ENCODE results near the gene CGB8. TPM values are rescaled to one million over a fixed set of nuclear protein-coding genes. Genes with fewer than 3 reads are reported as not detected.

The CGB8 gene
- total and polyA plus RNA-seq, 2 donors (not counting 1 experiment from before 2014, with no cell fraction given), result not detected

GRCh38 chr19:49017666-49018351 is 31.1 kb downstream of the CGB8 start:
- TF ChIP-seq EZH2 (IDR thresholded peaks at IDR 0.05; ENCODE audit: low read length, missing control alignments), result no peak
- peak; percentile 45 to 53 for TF ChIP-seq CTCF (conservative IDR thresholded peaks at IDR 0.05 in 1 of 2, IDR thresholded peaks at IDR 0.05 in 1 of 2; ENCODE audit: low read depth in 1 of 2, low read length in 2 of 2)
- Histone ChIP-seq H3K4me3 (replicated peaks in 1 of 4; ENCODE audit: control extremely low read depth in 1 of 4, insufficient read depth in 1 of 4, low read depth in 3 of 4, low read length in 4 of 4) (peak overlapping the region; percentile 24 to 53 (median 45)), H3K9me3 (ENCODE audit: control insufficient read depth, insufficient read depth, low read depth, low read length) (no peaks in the 10 kb centered on the region), H2AFZ (ENCODE audit: low read length) (peak overlapping the region; percentile 30), H3K79me2 (ENCODE audit: control insufficient read depth, insufficient read depth, low read length) (no peaks in the 10 kb centered on the region), H4K20me1 (ENCODE audit: control insufficient read depth, extremely low read depth, insufficient read depth, low read length) (no peaks in the 10 kb centered on the region), H3K9ac (ENCODE audit: insufficient read depth, low read length) (peak overlapping the region; percentile 16), H3K4me2 (ENCODE audit: extremely low read depth, insufficient read depth, low read length) (peak overlapping the region; percentile 85), H3K27ac (ENCODE audit: insufficient read depth, low read length) (no peak overlapping the region), H3K27me3 (ENCODE audit: control insufficient read depth, insufficient read depth, low read length) (peaks cover 3% of the 10 kb centered on the region), H3K4me1 (ENCODE audit: control insufficient read depth, extremely low read depth, insufficient read depth, low read length) (peaks cover 2% of the 10 kb centered on the region), H3K36me3 (ENCODE audit: control insufficient read depth, insufficient read depth, low read length) (peaks cover 12% of the 10 kb centered on the region)
- DNase-seq (ENCODE audit: low read depth in 2 of 2), result peak; percentile 47 to 66

- peak within 1 kb of the TSS; percentile 16 for H3K9ac ChIP-seq (ENCODE audit: insufficient read depth, low read length)
- H3K36me3 ChIP-seq (ENCODE audit: control insufficient read depth, insufficient read depth, low read length), result peaks cover 14% of the 10 kb centered on the region
- TF ChIP-seq CTCF (conservative IDR thresholded peaks at IDR 0.05 in 1 of 2, IDR thresholded peaks at IDR 0.05 in 1 of 2; ENCODE audit: low read depth in 1 of 2, low read length in 2 of 2), result no peak
- TF ChIP-seq EZH2 (IDR thresholded peaks at IDR 0.05; ENCODE audit: low read length, missing control alignments), result no peak
- no peaks in the 10 kb centered on the region for H3K9me3 ChIP-seq (ENCODE audit: control insufficient read depth, insufficient read depth, low read depth, low read length)
- peaks cover 3% of the 10 kb centered on the region for H3K27me3 ChIP-seq (ENCODE audit: control insufficient read depth, insufficient read depth, low read length)
- H3K4me1 ChIP-seq (ENCODE audit: control insufficient read depth, extremely low read depth, insufficient read depth, low read length), result peaks cover 2% of the 10 kb centered on the region
- H3K4me2 ChIP-seq (ENCODE audit: extremely low read depth, insufficient read depth, low read length), result peak within 1 kb of the TSS; percentile 85
- DNase-seq (ENCODE audit: low read depth in 2 of 2), result no peak
- H2AFZ ChIP-seq (ENCODE audit: low read length), result peak within 1 kb of the TSS; percentile 30
- H3K79me2 ChIP-seq (ENCODE audit: control insufficient read depth, insufficient read depth, low read length), result no peaks in the 10 kb centered on the region
- H3K27ac ChIP-seq (ENCODE audit: insufficient read depth, low read length), result no peak within 1 kb of the TSS
- H3K4me3 ChIP-seq (replicated peaks in 1 of 4; ENCODE audit: control extremely low read depth in 1 of 4, insufficient read depth in 1 of 4, low read depth in 3 of 4, low read length in 4 of 4), result peak within 1 kb of the TSS; percentile 18 to 53 (median 24)
- H4K20me1 ChIP-seq (ENCODE audit: control insufficient read depth, extremely low read depth, insufficient read depth, low read length), result no peaks in the 10 kb centered on the region
Observed at GRCh38 chr19:49017041-49017665, 31.8 kb downstream of the CGB8 start, which contains the start of gene LHB. Gene LHB (minus strand): TSS chr19:49017091. CDS start chr19:49017081, 10 bp downstream.

- Histone ChIP-seq H3K36me3 (ENCODE audit: control insufficient read depth, insufficient read depth, low read length) (peaks cover 17% of the 10 kb centered on the region), H3K27ac (ENCODE audit: insufficient read depth, low read length) (no peak overlapping the region), H3K9ac (ENCODE audit: insufficient read depth, low read length) (no peak overlapping the region), H3K4me2 (ENCODE audit: extremely low read depth, insufficient read depth, low read length) (no peak overlapping the region), H3K4me3 (replicated peaks in 1 of 4; ENCODE audit: control extremely low read depth in 1 of 4, insufficient read depth in 1 of 4, low read depth in 3 of 4, low read length in 4 of 4) (no peak overlapping the region), H2AFZ (ENCODE audit: low read length) (no peak overlapping the region), H4K20me1 (ENCODE audit: control insufficient read depth, extremely low read depth, insufficient read depth, low read length) (no peaks in the 10 kb centered on the region), H3K4me1 (ENCODE audit: control insufficient read depth, extremely low read depth, insufficient read depth, low read length) (peaks cover 2% of the 10 kb centered on the region), H3K9me3 (ENCODE audit: control insufficient read depth, insufficient read depth, low read depth, low read length) (no peaks in the 10 kb centered on the region), H3K79me2 (ENCODE audit: control insufficient read depth, insufficient read depth, low read length) (no peaks in the 10 kb centered on the region), H3K27me3 (ENCODE audit: control insufficient read depth, insufficient read depth, low read length) (peaks cover 3% of the 10 kb centered on the region)
- no peak for TF ChIP-seq EZH2 (IDR thresholded peaks at IDR 0.05; ENCODE audit: low read length, missing control alignments)
- TF ChIP-seq CTCF (conservative IDR thresholded peaks at IDR 0.05 in 1 of 2, IDR thresholded peaks at IDR 0.05 in 1 of 2; ENCODE audit: low read depth in 1 of 2, low read length in 2 of 2), result no peak
- no peak for DNase-seq (ENCODE audit: low read depth in 2 of 2)
Observed at GRCh38 chr19:49016067-49016839, 32.7 kb downstream of the CGB8 start.

All from fibroblast of lung (primary cell).